Lower leg skin (tissue), 4 donors: Measurements from ENCODE around the gene MED27. TPM values are rescaled to one million over a fixed set of nuclear protein-coding genes. Genes with fewer than 3 reads are reported as not detected.

ENCODE experiments used
- DNase-seq, 2 donors: peaks; one replicate each; pipeline ENCODE4 v3.0.0-alpha.2; 2019; ENCODE audit warnings: low spot score in 2 of 2
- H3K4me3 ChIP-seq: fragments of 200-600 bp; sonication (generic); 2 replicates; pipeline ENCODE4 v1.5.1; 2017; ENCODE audit warnings: mild to moderate bottlenecking, low read depth; ENCODE audit not compliant: poor library complexity, severe bottlenecking
- POLR2A ChIP-seq, 2 donors: fragments of 450-650 bp; IDR thresholded peaks; one replicate each; pipeline ENCODE4 v1.6.1; 2016 to 2017; ENCODE audit warnings: antibody characterized with exemption in 2 of 2, mild to moderate bottlenecking in 1 of 2, moderate library complexity in 1 of 2
- WGBS, 2 donors: methylation state at CpG; one replicate each; pipeline ENCODE4 v1.1.5; 2018; 5-methylcytosine and 5-hydroxymethylcytosine counted together
- intact Hi-C: fragments of 100-400 bp; cut with DNase I; formaldehyde crosslinking; loops from one replicate; pipeline ENCODE4 v1.15.0; 2023; ENCODE audit warnings: low total_unique reads
- total RNA-seq, 4 donors: library from RNA; depleted of rRNA; stranded (reverse); fragments of >200 nt; gene quantifications; one replicate each; pipeline ENCODE4 v1.1.0, GENCODE V29; 2016
- TF ChIP-seq, protein P1 (sequence below), 3 donors: fragments of 450-650 bp; IDR thresholded peaks; one replicate each; pipeline ENCODE4 v1.5.1; 2016; ENCODE audit warnings: antibody characterized with exemption in 3 of 3, mild to moderate bottlenecking in 3 of 3, moderate library complexity in 2 of 3

Gene MED27
- total RNA-seq, 4 donors from 2014 or later = 15.4 to 20.3 (median 16.5) TPM

DNA sequence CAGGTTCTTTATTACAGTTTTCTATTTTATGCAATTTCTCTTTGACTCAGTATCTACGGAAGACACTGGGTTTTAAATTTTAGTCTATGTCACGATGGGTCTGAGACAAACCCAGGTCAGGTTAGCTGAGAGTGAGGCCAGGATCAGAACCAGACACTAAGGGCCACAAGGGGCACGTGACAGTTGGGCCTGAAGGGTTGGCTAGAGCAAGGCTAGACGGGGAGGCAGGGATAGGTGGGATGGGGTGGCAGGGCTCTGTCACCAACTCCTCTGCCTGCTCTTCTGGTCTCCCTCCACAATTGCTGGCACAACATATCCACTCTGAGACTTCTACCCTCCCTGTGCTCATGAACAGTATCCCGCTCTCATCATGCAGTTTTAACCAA, 76.4 kb downstream of the MED27 start:
- no peak overlapping the region for H3K4me3 ChIP-seq
- DNase-seq = no peak
- intact Hi-C loops = no loop called here
- TF ChIP-seq POLR2A (IDR thresholded peaks at IDR 0.05) = no peak
- TF ChIP-seq, protein P1, sequence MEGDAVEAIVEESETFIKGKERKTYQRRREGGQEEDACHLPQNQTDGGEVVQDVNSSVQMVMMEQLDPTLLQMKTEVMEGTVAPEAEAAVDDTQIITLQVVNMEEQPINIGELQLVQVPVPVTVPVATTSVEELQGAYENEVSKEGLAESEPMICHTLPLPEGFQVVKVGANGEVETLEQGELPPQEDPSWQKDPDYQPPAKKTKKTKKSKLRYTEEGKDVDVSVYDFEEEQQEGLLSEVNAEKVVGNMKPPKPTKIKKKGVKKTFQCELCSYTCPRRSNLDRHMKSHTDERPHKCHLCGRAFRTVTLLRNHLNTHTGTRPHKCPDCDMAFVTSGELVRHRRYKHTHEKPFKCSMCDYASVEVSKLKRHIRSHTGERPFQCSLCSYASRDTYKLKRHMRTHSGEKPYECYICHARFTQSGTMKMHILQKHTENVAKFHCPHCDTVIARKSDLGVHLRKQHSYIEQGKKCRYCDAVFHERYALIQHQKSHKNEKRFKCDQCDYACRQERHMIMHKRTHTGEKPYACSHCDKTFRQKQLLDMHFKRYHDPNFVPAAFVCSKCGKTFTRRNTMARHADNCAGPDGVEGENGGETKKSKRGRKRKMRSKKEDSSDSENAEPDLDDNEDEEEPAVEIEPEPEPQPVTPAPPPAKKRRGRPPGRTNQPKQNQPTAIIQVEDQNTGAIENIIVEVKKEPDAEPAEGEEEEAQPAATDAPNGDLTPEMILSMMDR (IDR thresholded peaks at IDR 0.05) = no peak
- 95 to 99% methylated on average over 5 of the region's 5 CpGs for WGBS, 2 donors

DNA sequence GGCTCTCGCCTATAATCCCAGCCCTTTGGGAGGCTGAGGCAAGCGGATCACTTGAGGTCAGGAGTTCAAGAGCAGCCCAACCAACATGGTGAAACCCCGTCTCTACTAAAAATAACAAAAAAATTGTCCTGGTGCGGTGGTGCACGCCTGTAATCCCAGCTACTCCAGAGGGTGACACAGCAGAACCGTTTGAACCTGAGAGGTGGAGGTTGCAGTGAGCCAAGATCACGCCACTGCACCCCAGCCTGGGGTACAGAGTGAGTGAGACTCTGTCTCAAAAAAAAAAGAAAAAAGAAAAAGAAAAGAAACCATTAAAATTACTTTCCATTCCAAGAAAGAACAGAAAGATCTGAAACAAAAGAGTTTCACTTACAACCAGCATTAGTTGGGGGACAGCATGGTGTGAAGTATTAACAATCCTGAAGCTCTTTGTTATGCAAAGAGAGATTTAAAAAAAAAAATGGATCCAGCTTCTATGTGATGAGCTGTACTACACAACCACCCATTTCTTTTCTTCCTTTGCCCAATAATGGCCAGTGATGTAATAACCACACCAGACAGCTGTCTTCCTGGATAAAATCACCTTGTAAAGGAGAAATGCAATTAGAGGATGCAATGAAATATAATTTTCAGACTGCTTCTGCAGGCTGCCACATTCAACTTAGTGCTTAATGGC, 76.9 kb downstream of the MED27 start:
- 84 to 86% methylated on average over 7 of the region's 7 CpGs for WGBS, 2 donors
- no peak overlapping the region for H3K4me3 ChIP-seq
- no peak for DNase-seq
- intact Hi-C loops = no loop called here
- TF ChIP-seq POLR2A (IDR thresholded peaks at IDR 0.05) = no peak
- TF ChIP-seq, protein P1 (IDR thresholded peaks at IDR 0.05) = no peak

DNA sequence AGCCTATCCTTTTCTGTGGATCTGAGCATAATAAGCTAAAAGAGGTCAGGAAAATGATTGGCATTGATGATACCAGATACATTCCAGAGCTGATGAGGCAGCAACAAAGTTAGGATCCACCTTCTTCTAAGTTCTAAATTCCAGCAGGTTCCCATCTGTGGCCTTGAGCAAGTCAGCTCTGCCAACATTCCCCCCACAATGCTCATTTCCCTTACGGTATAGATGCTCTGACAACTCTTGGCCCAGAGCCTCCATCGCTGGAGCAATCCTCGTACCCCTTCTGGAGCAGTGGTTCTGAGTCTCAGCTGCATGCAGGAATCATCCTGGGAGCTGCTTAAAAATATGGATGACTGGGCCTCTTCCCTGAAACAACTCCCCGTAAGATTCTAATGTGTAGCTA, 78.1 kb downstream of the MED27 start:
- intact Hi-C loops = no loop called here
- no peak overlapping the region for H3K4me3 ChIP-seq
- no peak for DNase-seq
- WGBS, 2 donors = 71 to 97% methylated on average over 4 of the region's 4 CpGs
- TF ChIP-seq POLR2A (IDR thresholded peaks at IDR 0.05) = no peak
- TF ChIP-seq, protein P1 (IDR thresholded peaks at IDR 0.05) = no peak

DNA sequence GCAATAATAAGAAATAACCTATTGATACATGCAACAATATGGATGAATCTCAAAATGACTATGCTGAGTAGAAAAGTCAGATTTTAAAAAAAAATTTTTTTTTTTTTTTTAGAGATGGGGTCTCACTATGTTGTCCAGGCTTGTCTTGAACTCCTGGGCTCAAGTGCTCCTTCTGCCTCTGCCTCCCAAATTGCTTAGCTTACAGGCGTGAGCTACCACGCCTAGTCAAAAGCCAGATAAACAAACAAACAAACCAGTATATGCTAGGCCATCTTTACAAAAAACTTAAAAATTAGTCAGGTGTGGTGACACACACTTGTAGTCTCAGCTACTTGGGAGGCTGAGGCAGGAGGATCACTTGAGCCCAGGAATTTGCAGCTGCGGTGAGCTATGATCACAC, 79.0 kb downstream of the MED27 start:
- no peak for DNase-seq
- intact Hi-C loops = no loop called here
- 95 to 96% methylated on average over 3 of the region's 3 CpGs for WGBS, 2 donors
- H3K4me3 ChIP-seq = no peak overlapping the region
- no peak for TF ChIP-seq POLR2A (IDR thresholded peaks at IDR 0.05)
- TF ChIP-seq, protein P1 (IDR thresholded peaks at IDR 0.05) = no peak

DNA sequence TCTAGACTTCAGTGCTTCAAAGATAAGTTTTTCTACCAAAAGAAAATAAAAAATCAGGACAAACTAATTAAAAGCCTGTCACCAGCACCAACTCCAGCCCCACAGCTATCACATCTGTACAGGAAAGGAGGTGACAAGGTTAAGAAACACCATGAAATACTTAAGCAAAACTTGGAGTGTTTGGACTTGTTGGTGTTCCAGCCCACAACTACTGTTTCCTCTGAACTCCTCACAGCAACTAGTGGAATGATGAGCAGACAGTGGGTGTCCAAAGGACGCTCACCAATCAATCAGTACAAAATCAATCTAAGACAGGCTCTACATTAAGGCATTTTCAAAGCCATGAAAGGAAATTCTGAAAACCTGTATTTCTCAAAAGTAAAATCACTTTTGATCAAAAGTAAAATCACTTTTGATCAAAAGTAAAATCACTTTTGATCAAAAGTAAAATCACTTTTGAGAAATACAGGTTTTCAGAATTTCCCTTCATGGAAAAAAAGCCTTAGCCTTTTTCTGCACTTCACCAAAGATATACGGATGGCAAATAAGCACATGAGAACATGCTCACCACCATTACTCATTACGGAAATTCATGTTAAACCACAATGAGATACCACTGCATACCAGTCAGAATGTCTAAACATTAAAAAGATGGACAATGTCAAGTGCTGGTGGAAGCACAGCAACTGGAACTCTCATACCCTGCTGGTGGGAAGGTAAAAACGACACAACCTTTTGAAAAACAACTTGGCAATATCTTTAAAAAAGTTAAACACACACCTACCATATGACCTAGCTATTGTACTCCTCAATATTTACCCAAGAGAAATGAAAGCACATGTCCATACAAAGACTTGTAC, 79.7 kb downstream of the MED27 start:
- intact Hi-C loops = no loop called here
- no peak overlapping the region for H3K4me3 ChIP-seq
- no peak for DNase-seq
- TF ChIP-seq, protein P1 (IDR thresholded peaks at IDR 0.05) = no peak
- no peak for TF ChIP-seq POLR2A (IDR thresholded peaks at IDR 0.05)
- WGBS, 2 donors = 85 to 92% methylated on average over 4 of the region's 4 CpGs
